Measurements from ENCODE around the gene TMEM200A. TPM values are rescaled to one million over a fixed set of nuclear protein-coding genes. Genes with fewer than 3 reads are reported as not detected.

TMEM200A gene
- total and polyA plus RNA-seq, 10 of the 15 experiments (the other 5 are each of a cell fraction or from before 2014, with no cell fraction given), result 5.5 to 12.4 (median 9.6) TPM

- TF ChIP-seq SKIL (IDR thresholded peaks at IDR 0.05; ENCODE audit: low read depth, poor library complexity, severe bottlenecking), result no peak
- no peak for TF ChIP-seq PML (IDR thresholded peaks at IDR 0.05; ENCODE audit: low read length)
Observed at GRCh38 chr6:130437961-130438360, 72.1 kb downstream of the TMEM200A start (continued).

- no peaks in the 10 kb centered on the region for H4K20me1 ChIP-seq (ENCODE audit: control insufficient read depth, insufficient read depth)
- no peak overlapping the region for H3K9ac ChIP-seq (ENCODE audit: control insufficient read depth, insufficient read depth, low read length)
- no peaks in the 10 kb centered on the region for H3K27me3 ChIP-seq (replicated peaks in 1 of 2; ENCODE audit: control insufficient read depth in 2 of 2, insufficient read depth in 2 of 2, low read length in 1 of 2)
- H3K27ac ChIP-seq (ENCODE audit: control insufficient read depth, insufficient read depth), result no peak overlapping the region
- FAIRE-seq (no peak), ATAC-seq (no peak), DNase-seq (ENCODE audit: low read depth, low spot score) (no peak)
- no peak overlapping the region for H2AFZ ChIP-seq (ENCODE audit: control insufficient read depth, low read depth, low read length)
- TF ChIP-seq MTA2 (IDR thresholded peaks at IDR 0.05; ENCODE audit: low read depth) (no peak), RFX5 (IDR thresholded peaks at IDR 0.05; ENCODE audit: low read depth, low read length) (no peak), PAX5 (IDR thresholded peaks at IDR 0.05; ENCODE audit: borderline replicate concordance, low read depth, low read length) (no peak), RUNX3 (IDR thresholded peaks at IDR 0.05; ENCODE audit: low read length) (no peak), EZH2 (IDR thresholded peaks at IDR 0.05; ENCODE audit: borderline replicate concordance, control insufficient read depth, low read depth, low read length) (no peak), BRCA1 (IDR thresholded peaks at IDR 0.05; ENCODE audit: low read depth, low read length) (no peak), RELB (IDR thresholded peaks at IDR 0.05; ENCODE audit: low read depth) (no peak), NBN (IDR thresholded peaks at IDR 0.05) (no peak), NFXL1 (IDR thresholded peaks at IDR 0.05; ENCODE audit: borderline replicate concordance) (no peak), PRDM15 (CRISPR knock-in tag; IDR thresholded peaks at IDR 0.05) (no peak), CBFB (IDR thresholded peaks at IDR 0.05; ENCODE audit: low read depth) (no peak), NR2C1 (IDR thresholded peaks at IDR 0.05) (no peak), NFYB (IDR thresholded peaks at IDR 0.05; ENCODE audit: insufficient read depth, low read depth, low read length) (no peak), NR2F1 (conservative IDR thresholded peaks at IDR 0.05) (no peak), ZNF274 (IDR thresholded peaks at IDR 0.05; ENCODE audit: insufficient read depth, insufficient read length) (no peak), EGR1 (IDR thresholded peaks at IDR 0.05; ENCODE audit: borderline replicate concordance in 1 of 2, low read depth in 2 of 2, low read length in 2 of 2) (no peak)
- H3K4me1 ChIP-seq (ENCODE audit: control insufficient read depth, insufficient read depth, low read length), result no peaks in the 10 kb centered on the region
- no peaks in the 10 kb centered on the region for H3K36me3 ChIP-seq (ENCODE audit: control insufficient read depth in 2 of 2, insufficient read depth in 2 of 2, low read length in 1 of 2)
- BruUV-seq (replicated peaks), result no TSS peak
- no peak overlapping the region for H3K4me3 ChIP-seq
- ChIA-PET RAD21 (ENCODE audit: unreplicated experiment) (no interaction called here), CTCF (interaction anchor here (1.0 kb wide), 1 partner anchor 16 kb away, joined by 3 read pairs; no protein-coding TSS in a partner anchor), SMC1A (ENCODE audit: uncharacterized antibody, unreplicated experiment) (no interaction called here), POLR2A (no interaction called here)
- intact Hi-C loops (cut with micrococcal nuclease; ENCODE audit: unreplicated experiment) (no loop called here), in situ Hi-C loops (cut with MboI) (no loop called here)
- no peaks in the 10 kb centered on the region for H3K79me2 ChIP-seq (ENCODE audit: control insufficient read depth, insufficient read depth, low read length)
- H3K9me3 ChIP-seq (replicated peaks; ENCODE audit: control insufficient read depth, insufficient read depth, low read length), result no peaks in the 10 kb centered on the region
- H3K4me2 ChIP-seq (ENCODE audit: control insufficient read depth, insufficient read depth), result no peak overlapping the region
Observed at GRCh38 chr6:130447374-130447773, 81.6 kb downstream of the TMEM200A start.
